ENCODE results near the gene MCRIP2. TPM values are rescaled to one million over a fixed set of nuclear protein-coding genes. Genes with fewer than 3 reads are reported as not detected.

MCRIP2 gene
- total RNA-seq, 1 experiment from 2014 or later: 11.9 TPM

DNA sequence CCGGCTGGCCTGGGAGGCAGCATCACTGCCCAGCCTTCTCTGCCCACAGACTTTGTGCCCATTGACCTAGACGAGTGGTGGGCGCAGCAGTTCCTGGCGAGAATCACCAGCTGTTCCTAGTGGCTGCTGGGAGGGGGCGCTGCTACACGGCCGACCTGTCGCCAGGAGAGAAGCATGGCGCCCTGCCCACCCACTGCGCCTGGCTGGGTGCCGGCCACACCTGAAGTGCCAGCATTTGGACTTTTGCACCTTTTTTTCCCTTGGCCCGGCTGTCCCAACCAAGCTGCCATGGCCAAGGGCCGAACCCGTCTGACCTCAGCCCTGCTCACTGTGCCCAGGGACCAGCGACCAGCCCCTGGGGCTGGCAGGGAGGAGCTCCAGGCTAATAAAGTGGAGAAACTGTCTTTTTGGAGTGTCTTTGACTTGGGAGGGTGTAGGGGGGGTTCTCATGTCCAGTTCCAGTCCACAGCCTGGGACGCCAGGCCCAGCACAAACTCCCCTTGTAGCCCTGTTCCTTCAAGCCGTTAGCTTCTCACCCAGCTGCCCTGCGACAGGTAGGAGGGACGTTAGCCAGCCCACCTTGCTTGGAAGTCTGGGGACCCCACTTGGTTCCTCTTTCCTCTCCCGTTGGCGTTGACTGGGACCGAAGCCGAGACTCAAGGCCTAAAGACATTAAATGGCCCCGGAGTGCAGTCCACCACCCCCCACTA is 6.6 kb downstream of the MCRIP2 start:
- peak; percentile 21 for DNase-seq (ENCODE audit: low spot score)

DNA sequence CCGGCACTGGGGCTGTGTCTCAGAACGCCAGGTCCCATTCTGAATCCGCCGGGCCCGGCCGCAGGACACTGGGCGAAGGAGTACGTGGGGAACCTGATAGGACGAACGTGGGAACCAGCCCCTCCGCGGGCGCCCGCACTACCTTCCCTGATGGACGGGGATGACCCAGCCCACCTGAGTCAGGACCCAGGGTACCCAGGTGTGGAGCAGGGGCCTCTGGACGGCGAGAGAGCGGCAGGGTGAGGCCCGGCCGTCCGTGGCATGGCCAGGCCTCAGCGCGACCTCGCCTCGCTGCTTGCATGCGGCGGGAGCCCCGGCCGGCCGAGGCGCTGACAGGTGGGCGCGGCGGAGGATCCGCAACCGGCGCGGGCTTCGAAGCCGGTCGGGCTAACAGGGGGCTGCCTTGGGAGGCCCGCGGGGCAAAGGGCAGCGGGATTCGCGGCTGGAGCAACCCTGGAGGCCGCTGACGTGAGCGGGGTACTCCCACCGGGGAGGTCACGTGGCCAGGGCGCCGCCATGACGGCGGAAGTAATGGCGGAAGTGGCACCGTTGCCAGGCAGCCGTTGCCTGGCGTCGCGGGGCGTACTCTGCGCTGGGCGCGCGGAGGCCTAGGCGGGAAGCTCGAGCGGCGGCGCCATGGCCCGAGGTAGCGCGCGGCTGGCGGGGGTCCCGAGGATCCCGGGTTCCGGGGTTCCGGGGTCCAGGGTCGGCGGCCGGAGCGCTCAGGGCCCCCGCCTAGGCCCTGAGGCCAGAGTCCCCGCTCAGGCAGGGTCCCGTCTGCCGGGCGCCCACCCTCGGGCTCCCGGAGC is 7.4 kb downstream of the MCRIP2 start, which contains the start of gene WDR90:
Gene WDR90, plus strand, starts transcription at position 585 of the 809 bp plus-strand sequence. Its CDS starts 52 bp downstream, at position 637.
- peak; percentile 82 for DNase-seq (ENCODE audit: low spot score)

DNA sequence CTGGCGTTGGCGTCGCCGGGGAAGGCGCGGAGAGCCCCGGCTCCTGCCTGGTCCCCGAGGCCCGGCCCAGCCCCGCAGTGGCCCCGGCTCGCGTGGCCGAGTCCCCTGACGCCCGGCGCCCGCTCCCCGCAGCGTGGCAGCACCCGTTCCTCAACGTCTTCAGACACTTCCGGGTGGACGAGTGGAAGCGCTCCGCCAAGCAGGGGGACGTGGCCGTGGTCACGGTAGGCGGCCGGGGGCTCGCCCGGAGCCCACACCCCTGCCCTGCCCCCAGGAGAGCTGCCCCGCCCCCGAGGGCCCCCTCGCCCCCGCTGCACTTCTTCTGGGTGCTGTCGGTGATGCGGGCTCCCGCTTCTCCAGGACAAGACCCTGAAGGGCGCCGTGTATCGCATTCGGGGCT is 8.0 kb downstream of the MCRIP2 start:
- no peak for DNase-seq (ENCODE audit: low spot score)

DNA sequence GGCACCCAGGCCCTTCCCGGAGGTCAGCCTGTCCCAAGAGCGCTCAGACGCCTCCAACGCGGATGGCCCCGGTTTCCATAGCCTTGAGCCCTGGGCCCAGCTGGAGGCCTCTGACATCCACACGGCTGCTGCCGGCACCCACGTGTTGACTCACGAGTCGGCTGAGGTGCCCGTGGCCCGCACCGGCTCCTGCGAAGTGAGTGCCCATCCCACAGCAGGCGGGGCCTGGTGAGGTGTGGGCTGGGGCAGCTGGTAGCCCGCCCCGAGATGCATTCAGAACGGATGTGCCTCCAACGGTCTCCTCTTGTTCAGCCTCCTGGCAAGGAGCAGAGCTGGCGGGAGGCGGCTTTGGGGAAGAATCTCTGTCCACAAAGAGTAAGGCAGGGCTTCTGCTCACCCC is 10.2 kb downstream of the MCRIP2 start:
- no peak for DNase-seq (ENCODE audit: low spot score)

DNA sequence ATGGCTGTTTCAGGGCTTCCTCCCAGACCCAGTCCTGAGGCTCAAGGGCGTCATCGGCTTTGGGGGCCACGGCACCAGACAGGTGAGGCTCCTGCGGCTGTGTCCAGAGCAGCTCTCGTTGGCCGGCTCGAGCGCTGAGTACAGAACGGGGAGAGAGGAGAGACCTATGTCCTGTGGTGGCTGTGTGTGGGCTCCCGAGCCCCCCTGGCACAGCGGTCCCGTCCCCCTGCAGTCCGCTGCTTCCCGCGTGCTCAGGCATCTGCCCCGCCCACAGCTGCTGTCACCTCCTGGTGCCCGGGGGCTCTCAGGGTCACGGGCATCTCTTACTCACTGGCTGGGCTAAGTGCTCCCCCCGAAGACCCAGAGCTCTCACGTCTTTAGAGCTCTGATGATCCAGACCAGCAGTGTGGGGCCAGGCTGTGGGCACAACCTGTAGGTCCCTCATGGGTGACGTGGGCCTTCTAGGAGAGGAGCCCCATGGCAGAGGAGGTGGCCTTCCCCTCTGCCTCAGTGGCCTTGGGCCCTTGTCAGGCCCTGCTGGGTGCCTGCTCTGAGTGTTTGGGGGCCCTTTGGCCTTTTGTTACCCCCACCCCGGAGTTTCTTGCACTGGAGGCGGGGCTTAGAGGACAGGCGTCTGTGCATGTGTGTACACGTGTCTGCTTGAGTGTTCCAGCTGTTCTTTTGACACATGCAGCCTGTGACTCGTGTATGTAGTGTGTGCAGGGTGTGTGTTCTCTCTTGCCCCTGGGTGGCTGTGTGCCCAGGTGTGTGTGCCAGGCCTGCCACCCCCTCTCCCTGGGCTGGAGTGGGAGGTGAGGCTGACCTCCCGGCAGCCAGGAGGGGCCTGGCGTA is 11.1 kb downstream of the MCRIP2 start:
- no peak for DNase-seq (ENCODE audit: low spot score)

DNA sequence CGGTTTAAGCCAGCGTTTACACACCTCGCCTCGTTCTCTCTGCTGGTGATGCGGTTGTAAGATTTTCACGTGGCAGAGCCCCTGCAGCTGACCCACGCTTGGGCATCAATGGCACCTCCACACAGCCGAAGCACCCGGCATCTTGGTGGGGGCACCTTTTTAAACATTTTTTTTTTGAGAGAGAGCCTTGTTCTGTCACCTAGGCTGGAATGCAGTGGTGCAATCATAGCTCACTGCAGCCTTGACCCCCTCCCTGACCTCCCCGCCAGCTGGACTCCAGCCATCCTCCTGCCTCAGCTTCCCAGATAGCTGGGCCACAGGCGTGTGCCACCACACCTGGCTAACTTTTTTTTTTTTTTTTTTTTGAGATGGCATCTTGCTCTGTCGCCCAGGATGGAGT is 12.4 kb downstream of the MCRIP2 start:
- no peak for DNase-seq (ENCODE audit: low spot score)

DNA sequence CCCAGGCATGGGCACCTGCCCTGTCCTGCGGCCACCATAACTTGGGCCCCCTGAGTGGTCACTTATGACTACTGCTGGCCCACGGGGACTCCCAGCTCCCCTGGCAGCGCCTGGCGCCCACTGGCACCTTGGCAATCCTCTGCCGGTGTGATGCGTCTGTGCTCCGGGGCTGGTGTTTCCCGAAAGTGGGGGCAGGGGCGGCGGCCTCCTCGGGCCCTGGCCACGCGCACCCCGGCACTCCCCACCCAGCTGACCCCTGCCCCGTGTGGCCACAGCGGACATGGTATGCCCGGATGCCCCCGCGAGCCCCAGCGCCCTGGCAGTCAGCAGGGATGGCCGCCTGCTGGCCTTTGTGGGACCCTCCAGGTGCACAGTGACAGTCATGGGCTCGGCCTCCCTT is 15.9 kb downstream of the MCRIP2 start:
- no peak for DNase-seq (ENCODE audit: low spot score)

DNA sequence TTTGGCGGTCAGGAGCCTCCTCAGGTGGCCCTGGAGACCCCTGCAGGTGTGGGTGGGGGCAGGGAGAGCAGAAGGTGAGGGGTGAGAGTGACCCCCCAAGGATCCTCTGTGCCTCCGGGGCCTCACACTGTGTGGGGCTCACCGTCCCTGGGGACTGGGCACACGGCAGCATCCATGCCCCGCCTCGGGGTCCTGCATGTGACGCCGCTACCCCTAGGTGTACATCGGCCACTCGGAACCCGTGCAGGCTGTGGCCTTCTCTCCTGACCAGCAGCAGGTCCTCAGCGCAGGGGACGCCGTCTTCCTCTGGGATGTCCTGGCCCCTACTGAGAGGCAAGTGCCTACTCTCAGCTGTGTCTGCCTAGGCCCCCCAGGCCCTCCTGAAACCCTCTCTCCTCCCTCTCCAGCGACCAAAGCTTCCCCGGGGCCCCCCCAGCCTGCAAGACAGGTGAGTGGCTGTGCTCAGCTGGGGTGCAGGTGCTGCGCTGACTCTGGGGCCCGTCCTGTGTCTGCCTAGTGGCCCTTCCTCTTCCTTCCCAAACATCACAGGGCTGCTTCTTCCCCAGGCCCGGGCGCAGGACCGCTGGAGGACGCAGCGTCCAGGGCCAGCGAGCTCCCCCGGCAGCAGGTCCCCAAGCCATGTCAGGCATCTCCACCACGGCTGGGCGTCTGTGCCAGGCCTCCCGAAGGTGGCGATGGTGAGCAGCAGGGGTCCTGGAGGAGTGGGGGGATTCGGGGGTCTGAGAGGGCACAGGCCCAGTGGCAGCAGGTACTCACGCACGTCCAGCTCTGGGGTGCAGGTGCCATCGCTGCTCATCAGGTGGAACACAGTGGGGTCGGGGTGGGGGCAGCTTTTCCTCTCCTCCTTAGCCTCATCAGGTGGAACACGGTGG is 17.3 kb downstream of the MCRIP2 start:
- no peak for DNase-seq (ENCODE audit: low spot score)

DNA sequence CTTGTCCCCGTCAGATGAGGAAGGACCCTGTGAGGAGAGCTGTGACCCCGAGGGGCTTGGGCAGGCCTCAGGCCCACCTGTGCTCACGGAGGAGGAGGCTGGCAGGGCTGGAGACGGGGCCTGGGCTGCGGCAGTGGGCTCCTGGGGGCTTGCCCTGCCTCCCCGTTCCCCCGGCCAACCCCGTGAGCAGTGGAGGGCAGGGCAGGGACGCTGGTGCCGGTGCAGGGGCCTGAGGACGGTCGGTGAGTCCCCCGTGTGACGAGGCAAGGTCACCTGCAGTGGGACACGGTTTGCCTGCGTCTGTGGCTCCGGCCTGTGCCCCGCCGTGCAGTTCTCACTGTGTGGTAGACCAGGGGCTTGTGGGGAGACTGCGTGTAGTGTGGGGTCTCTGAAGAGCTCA is 18.0 kb downstream of the MCRIP2 start:
- DNase-seq (ENCODE audit: low spot score): no peak

DNA sequence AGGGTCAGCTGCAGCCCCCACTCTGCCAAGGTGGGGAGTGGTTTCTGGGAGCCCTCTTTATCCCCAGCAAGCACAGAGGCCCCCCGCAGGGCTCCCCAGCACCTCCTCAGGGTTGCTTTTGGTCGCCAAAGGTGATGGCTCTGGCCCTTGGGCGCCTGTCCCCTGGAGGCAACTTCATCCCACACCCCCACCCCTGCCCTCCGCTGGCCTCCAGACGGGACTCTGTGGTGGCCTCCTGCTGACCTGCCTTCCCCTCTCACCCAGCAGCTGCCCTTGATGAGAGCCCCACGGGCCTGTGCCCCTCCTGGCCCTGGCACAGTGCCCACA is 18.5 kb downstream of the MCRIP2 start:
- no peak for DNase-seq (ENCODE audit: low spot score)

DNA sequence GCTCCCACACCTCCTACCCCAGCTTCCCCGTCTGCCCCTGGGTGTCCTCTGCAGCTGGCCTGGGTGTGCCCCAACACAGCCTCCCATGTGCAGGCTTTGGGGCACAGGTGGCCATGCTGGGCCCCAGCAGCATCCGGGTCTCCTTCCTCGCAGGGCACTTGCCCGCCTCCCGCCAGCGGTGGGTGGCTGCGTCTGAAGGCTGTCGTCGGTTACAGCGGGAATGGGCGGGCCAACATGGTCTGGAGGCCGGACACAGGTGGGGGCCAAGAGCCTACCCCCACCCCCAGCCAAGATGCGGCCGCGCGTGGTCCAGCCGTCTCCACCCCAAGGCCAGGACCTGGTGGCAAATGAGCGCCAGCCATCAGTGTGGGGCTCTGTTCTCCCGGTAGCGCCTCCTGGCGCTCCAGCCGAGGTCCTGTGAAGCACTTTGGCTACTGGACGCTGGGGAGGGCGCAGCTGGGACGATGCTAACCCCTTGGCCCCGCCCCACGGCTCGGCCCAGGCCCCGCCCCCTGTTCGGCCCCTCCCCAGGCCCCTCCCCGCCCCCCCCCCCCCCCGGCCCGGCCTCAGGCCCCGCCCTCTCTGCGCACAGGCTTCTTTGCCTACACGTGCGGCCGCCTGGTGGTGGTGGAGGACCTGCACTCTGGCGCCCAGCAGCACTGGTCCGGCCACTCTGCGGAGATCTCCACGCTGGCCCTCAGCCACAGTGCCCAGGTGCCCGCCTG is 19.0 kb downstream of the MCRIP2 start:
- no peak for DNase-seq (ENCODE audit: low spot score)

DNA sequence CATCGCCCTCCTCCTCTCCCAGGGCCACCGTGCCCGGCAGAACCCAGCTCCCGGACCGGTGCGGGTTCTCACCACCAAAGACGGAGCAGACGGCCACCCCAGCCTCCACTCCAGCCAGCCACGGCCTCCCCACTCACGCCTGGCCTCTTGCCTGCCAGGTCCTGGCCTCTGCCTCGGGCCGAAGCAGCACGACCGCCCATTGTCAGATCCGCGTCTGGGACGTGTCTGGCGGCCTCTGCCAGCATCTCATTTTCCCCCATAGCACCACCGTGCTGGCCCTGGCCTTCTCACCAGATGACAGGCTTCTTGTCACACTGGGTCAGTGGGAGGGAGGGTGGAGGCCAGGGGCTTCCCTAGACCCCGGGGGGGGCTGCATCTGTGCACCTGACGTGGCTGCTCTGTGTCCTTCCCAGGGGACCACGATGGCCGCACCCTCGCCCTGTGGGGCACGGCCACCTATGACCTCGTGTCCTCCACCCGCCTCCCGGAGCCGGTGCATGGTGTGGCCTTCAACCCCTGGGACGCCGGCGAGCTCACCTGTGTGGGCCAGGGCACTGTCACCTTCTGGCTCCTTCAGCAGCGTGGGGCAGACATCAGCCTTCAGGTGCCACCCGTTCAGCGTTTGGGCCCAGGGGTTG is 19.7 kb downstream of the MCRIP2 start:
- DNase-seq (ENCODE audit: low spot score): no peak

DNA sequence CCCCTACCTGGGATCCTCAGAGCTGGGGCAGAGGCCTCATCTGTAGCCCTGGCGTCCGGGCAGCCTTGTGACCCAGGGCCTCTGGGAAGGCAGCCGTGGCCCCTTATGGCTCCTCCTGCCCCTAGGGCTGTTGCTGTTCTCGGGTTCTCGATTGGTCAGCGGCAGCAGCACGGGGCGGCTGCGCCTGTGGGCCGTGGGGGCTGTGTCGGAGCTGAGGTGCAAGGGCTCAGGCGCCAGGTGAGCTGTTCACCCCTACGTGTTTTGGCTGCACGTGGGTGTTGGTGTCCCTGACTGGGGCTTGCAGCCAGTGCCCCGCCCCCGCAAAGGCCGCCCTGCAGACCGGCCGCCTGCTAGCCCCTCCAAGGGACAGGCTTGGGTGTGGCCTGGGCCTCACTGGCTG is 20.5 kb downstream of the MCRIP2 start:
- no peak for DNase-seq (ENCODE audit: low spot score)

DNA sequence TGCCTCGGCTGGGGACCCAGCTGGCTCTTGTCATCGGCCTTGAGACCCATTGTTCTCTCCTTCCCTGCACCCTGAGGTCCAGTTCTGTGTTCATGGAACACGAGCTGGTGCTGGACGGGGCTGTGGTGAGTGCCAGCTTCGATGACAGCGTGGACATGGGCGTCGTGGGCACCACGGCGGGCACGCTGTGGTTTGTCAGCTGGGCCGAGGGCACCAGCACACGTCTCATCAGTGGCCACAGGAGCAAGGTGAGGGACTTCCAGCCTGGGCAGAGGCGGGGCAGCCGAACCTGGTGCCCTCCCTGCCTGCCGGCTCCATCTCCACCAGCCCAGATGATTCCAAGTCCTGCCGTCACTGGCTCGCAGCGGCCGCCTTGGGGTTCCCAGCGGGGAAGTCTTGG is 21.0 kb downstream of the MCRIP2 start:
- DNase-seq (ENCODE audit: low spot score): no peak

DNA sequence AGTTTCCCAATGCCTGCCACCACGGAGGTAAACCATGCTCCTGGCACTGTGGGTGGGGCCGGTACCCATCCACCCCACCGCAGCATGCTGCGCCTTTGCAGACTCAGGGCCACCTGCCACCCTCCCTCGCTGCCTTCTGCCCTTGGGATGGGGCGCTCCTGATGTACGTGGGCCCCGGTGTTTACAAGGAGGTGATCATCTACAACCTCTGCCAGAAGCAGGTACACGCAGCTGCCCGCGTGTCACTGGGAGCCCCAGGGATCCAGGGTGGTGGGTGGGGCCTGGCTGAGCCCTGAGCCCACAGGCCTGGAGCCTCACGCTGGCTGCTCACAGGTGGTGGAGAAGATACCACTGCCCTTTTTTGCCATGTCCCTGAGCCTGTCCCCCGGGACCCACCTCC is 24.9 kb downstream of the MCRIP2 start:
- no peak for DNase-seq (ENCODE audit: low spot score)

DNA sequence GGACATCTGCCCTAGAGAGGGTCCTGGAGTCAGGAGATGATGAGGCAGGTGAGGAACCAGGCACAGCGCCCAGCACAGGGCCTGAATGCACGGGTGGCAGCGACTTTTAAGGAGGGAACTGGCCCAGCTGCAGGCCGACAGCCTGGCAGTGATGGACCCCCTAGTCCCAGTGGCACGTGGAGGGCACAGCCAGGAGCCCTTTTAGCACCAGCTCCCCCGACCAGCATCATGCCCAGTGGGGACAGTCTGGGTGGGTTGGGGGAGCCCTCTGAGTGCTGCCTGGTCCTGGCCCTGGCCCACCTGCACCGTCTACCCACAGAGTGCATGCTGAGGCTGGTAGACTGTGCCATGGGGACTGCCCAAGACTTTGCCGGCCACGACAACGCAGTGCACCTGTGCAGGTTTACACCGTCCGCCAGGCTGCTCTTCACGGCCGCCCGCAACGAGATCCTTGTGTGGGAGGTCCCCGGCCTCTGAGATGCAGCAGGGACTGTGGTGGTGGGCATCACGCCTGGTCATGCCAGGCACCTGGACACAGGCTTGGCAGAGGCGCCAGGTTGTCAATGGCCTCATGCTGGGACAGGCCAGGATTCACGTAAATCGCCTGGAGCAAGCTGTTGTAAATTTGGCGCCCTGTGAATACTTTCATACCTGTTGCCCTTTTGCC is 25.6 kb downstream of the MCRIP2 start:
- DNase-seq (ENCODE audit: low spot score): no peak

DNA sequence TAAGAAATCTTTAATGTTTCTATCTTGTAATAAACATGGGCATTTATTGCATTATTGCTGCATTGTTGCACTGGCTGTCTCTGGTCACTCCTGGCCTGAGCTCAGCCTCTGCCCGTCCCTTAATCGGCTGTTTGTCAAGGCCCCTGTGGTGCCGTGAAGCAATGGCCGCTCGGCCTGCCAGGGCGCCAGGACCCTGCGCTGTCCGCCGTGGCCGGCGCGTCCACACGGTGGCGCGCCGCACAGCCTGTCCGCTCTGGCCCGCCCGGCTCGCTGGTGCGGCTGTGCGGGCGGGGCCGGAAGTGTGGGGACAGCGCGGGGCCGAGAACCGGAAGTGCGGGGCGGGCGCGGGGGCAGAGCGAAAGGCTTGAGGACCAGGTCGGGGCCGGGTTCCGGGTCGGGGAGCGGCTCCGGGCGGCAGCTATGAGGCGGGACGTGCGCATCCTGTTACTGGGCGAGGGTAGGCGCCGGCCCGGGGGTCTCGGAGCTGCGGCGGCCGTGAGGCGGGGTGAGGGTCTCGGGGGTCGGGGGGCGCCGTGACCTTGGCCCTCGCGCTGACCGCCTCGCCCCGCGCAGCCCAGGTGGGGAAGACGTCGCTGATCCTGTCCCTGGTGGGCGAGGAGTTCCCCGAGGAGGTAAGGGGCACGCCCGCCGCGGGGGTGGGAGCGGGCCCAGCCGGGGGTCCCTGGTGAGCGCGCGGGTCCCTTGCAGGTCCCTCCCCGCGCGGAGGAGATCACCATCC is 26.3 kb downstream of the MCRIP2 start, which contains the start of gene RHOT2:
Gene RHOT2, plus strand, starts transcription at position 353 of the 739 bp plus-strand sequence. Its CDS starts 68 bp downstream, at position 421.
- peak; percentile 70 for DNase-seq (ENCODE audit: low spot score)

DNA sequence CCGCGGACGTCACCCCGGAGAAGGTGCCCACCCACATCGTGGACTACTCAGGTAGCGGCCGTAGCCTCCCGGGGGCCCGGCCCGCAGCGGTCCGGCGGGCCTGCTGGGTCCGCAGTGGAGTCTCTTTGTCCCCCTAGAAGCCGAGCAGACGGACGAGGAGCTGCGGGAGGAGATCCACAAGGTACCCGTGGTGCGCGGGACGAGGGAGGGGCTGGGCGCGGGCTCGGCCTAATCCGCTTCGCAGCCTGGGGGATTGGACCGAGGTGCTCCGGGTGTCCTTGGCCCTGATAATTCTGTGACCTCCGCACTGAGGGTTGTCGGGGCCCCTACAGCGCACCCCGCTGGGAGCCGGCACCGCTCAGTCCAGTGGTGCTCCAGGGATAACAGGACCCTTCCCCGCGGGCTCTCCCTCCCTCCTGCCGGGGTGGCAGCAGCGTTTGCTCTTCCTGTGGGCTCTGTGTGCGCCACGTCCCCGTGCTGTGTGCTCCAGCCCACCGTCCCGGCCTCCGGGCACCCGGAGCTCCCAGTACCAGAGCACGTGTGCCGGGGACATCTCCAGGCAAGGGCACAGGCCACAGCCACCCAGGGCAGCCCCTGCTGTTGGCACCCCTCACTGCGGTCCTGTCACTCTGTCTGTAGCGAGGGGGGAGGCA is 27.0 kb downstream of the MCRIP2 start:
- DNase-seq (ENCODE audit: low spot score): no peak
